GM12875 (cell line): ENCODE data around the gene TEX19.

ENCODE experiments used
- H3K4me3 ChIP-seq: one replicate; pipeline ENCODE4 v1.5.1; 2011; ENCODE audit warnings: low read depth, low read length, control low read depth
- TF ChIP-seq, protein P1 (sequence below): IDR thresholded peaks from 2 replicates; pipeline ENCODE4 v1.5.1; 2011; ENCODE audit warnings: low read depth, mild to moderate bottlenecking, control low read depth, inconsistent platforms, low read length, moderate library complexity, borderline replicate concordance; ENCODE audit not compliant: insufficient read depth

The TEX19 gene

GRCh38 chr17:82323514-82324234 lies 35.4 kb upstream of the TEX19 start:
- TF ChIP-seq, protein P1, sequence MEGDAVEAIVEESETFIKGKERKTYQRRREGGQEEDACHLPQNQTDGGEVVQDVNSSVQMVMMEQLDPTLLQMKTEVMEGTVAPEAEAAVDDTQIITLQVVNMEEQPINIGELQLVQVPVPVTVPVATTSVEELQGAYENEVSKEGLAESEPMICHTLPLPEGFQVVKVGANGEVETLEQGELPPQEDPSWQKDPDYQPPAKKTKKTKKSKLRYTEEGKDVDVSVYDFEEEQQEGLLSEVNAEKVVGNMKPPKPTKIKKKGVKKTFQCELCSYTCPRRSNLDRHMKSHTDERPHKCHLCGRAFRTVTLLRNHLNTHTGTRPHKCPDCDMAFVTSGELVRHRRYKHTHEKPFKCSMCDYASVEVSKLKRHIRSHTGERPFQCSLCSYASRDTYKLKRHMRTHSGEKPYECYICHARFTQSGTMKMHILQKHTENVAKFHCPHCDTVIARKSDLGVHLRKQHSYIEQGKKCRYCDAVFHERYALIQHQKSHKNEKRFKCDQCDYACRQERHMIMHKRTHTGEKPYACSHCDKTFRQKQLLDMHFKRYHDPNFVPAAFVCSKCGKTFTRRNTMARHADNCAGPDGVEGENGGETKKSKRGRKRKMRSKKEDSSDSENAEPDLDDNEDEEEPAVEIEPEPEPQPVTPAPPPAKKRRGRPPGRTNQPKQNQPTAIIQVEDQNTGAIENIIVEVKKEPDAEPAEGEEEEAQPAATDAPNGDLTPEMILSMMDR = no peak

DNA sequence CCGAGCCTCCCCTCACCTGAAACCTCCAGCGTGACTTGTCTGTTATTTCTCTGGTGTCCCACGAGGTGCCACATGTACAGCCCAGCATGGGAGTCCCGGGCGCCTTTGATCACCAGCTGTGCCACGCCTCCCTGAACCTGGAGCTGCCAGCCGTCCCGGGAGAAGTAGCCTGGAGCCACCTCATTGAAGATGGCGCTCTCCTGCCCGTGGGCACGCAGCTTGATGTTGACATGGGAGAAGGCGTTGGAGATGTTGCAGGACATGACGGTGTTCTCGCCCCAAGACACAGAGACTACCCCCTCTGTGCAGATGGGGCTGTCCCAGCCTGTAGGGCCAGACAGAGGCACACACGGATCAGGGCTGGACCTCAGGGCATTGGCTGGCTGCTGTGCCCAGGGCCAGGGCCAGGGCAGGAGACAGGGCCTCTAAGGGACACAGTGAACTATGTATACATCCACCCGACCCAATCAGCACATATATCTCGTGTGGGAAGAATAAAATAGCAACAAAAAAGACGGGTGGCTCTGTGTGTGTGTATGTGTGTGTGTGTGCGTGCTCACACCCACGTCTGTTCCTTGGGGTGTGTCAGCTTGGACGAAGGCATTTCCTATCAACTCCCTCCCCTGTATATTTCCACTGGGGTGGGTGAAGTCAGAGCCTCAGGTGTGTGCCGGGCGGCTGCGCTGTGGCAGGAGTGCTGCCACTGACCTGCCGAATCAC lies 34.3 kb upstream of the TEX19 start:
- no peak overlapping the region for H3K4me3 ChIP-seq
- TF ChIP-seq, protein P1 = no peak

More at GRCh38 chr17:82323514-82324234, 35.4 kb upstream of the TEX19 start:
- H3K4me3 ChIP-seq = no peak overlapping the region

DNA sequence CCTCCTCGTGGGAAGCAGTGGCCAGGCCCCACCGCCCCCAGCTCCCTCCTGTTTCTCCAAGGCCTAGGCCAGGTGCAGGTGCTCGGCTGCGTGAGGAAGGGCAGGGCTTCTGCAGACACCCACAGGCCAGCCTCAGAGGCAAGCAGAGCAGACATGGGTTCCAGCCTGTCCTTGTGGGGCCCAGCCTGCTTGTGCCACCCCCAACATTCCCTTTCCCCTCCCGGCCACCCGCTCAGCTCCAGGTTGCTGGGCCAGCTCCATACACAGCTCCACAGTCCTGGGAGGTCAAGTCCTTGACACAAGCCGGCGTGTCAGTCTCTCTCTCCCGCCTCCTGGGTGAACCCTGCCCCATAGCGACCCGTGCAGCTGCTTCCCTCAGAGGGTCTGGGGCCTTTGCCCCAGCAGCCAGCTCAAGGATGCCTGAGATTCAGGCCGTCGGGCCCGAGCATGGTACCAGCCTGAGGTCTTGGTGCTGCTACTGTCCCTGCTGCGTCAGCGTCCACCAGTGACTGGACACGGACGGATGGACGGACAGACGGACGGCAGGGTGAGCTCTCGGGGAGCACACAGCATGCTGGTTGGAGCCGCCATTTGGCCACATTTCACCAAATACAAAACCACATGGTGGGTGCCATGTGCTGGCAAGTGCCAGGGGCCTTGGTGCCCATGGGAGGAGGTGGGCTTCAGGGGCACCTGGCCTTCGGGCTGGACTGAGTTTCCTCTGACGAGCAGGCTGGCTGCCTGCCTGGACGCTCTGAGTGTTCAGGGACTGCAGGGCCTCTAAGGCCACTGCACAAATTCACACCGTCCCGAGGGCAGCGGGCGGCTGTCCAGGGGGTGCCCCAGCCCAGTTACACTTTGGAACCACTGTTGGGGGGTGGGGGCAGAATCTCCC lies 33.5 kb upstream of the TEX19 start:
- no peak overlapping the region for H3K4me3 ChIP-seq
- TF ChIP-seq, protein P1 = no peak

- TF ChIP-seq, protein P1 = no peak
- H3K4me3 ChIP-seq = no peak overlapping the region
These were observed 31.8 kb upstream of the TEX19 start for GRCh38 chr17:82327289-82327688.

- no peak overlapping the region for H3K4me3 ChIP-seq
- TF ChIP-seq, protein P1 = no peak
These were observed 31.3 kb upstream of the TEX19 start for GRCh38 chr17:82327757-82328140.

DNA sequence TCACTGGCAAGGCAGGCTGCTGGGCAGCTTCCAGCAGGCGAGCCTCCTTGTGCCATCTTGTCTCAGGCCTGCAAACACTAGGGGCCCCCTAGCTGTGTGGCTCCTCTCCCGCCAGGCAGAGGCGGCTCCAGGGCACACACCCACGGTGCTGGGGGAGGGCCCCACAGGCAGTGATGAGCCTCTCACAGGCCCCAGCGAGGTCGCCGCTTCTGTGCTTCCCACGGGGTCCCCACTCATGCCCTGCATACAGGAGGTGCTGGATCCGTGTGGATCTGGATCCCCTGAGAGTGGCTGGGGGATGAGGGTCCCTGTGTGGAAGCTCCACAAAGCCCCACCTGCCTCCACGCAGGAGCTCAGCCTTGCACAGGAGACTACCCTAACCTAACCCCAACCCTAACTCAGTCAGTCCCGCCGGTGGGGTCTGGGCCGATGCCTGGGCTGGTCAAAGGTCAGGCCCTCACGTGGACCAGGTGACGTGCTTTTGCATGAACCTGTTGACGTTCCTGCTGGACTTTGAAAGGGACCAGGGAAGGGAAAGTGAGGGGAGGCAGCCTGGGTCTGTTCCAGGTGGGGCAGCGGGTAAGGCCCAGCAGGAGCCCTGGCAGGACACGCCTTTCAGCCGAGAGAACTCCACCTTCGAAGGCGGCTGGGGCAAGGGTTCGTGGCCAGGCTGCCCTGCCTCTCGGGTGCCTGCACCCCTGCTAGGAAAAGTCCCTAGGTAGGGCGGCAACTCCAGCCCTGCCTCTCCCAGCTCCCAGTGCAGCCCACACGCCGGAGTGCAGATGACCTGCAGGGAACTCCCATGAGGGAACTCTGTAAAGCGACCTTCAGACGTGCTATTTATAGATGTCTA lies 30.7 kb upstream of the TEX19 start:
- no peak overlapping the region for H3K4me3 ChIP-seq
- TF ChIP-seq, protein P1 = no peak
